Esophagus mucosa (tissue), 1 donor: ENCODE measurements around the gene PATE4. TPM values are rescaled to one million over a fixed set of nuclear protein-coding genes. Genes with fewer than 3 reads are reported as not detected.
"Not testable (repeated sequence)": the region's sequence is repeated elsewhere in the genome, so short reads cannot be mapped to it uniquely, and the experiment has no call there.

Source experiments
- ATAC-seq: fragments of 200-7000 bp; cut with Tn5 transposase; one replicate; pipeline ENCODE4 v1.9.1; 2020
- total RNA-seq: library from RNA; stranded (reverse); gene quantifications from one replicate; pipeline ENCODE4 v1.2.4, GENCODE V29; 2023
- donor health status: DM: yes; HTN: yes; CAD: no.

The PATE4 gene
- not detected for total RNA-seq

- no peak for ATAC-seq
Measured at GRCh38 chr11:125833016-125833415, at the start of gene PATE4. Gene PATE4, plus strand, starts transcription at chr11:125833316. Its CDS starts 44 bp downstream, at chr11:125833360.

GRCh38 chr11:125784678-125785077 lies 48.4 kb upstream of the PATE4 start:
- ATAC-seq, result no peak

- ATAC-seq, result no peak
Measured at GRCh38 chr11:125787827-125788226, 45.3 kb upstream of the PATE4 start, which contains the start of gene PATE3. Gene PATE3, plus strand, starts transcription at chr11:125788127. Its CDS starts 25 bp downstream, at chr11:125788152.

DNA sequence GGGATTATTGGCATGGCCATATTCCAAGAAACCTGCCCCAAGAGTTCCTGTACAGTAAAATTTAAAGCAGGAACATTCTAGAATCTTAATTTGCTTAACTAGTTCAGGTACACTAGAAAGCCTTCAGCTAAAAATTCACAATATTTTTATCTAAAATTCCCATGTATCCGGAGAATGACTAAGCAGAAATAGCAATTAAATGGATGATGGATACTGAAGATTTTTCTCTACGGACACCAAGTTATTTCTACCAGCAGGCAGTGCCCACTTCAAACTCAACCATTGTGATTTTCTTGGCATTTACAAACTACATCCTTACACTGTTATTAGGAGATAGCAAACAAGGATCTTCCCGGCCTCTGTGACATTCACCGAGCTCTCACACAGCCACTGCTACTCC lies 42.3 kb upstream of the PATE4 start:
- ATAC-seq, result no peak

DNA sequence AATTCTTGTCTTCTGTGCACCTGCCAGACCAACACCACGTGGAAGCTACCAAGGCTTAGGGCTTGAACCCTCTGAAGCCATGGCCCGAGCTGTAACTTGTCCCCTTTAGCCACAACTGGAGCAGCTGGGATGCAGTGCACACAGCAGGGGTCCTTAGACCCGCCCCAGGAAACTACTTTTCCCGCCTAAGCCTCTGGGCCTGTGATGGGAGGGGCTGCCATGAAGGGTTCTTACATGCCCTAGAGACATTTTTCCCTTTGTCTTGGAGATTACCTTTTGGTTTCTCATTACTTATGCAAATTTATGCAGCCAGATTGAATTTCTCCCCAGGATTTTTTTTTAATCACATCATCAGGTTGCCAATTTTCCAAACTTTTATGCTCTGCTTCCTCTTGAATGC lies 35.5 kb upstream of the PATE4 start:
- no peak for ATAC-seq

DNA sequence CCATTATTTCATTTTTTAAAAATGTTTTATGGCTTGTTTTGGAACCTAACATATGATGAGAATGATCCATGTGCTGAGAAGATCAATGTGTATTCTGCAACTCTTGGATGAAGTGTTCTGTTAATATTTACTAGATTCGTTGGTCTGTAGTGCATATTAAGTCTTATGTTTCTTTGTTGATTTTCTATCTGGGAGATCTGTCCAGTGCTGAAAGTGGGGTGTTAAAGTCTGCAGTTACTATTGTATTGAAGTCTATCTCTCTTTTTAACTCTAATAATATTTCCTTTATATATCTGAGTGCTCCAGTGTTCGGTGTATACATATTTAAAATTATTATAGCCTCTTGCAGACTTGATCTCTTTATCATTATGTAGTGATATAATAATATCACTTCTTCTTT lies 33.3 kb upstream of the PATE4 start:
- no peak for ATAC-seq

GRCh38 chr11:125802387-125802786 lies 30.7 kb upstream of the PATE4 start:
- ATAC-seq, result no peak

GRCh38 chr11:125807909-125808308 lies 25.2 kb upstream of the PATE4 start:
- no peak for ATAC-seq

DNA sequence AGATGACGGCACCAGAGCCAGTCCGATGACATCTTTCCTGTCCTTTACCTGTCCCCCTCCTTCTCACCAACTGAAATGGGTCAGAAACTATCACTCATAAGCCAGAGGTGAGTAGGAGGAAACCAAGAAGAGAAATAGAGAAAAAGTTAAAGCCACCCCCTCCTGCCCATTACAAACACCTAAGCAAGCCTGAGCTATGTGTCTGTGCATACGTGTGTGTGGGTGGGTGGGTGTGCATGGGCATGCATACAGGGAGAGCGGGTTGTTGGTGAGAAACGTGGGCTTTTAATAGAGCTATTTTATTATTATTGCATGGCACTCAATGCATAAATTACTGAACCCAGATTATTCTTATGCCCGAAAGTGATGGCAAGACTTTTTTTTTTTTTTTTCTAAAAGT lies 2.6 kb downstream of the PATE4 start:
- ATAC-seq, result no peak

DNA sequence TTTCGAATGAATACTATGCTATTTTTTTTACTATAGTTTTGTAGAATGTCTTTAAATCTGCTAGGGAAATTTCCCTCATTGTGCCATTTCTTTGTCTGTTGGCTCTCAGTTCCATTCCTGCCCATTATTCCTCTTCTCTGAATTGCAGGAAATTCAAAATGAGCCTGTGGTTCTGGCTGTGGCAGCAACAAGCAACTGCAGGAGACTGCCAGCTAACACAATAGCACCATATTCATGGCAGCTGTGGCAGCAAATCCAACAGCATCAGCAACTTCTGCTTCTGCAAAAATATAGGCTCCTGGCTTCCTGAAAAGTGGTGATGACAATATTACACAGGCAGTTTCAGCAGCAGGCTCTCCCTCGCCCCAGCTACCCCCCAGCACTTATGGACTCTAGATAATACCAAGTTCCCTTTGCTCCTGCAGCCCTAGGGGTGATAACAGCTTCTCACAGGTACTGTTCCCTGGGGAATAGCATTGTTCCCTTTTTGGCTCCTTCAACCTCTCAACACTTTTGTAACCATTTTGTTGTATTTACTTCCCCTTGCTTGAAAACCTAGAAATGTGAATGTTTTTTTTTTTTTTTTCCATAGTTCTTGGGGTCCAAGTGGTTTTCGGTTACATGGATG lies 9.3 kb downstream of the PATE4 start:
- ATAC-seq, result no peak

DNA sequence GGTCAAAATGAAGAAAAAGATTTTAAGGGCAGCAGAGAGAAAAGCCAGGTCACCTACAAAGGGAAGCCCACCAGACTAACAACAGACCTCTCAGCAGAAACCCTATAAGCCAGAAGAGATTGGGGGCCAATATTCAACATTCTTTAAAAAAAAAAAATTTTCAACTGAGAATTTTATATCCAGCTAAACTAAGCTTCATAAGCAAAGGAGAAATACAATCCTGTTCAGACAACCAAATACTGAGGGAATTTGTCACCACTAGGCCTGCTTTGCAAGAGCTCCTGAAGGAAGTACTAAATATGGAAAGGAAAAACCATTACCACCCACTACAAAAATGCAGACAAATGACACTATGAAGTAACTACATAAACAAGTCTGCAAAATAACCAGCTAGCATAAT lies 13.1 kb downstream of the PATE4 start:
- no peak for ATAC-seq

GRCh38 chr11:125857670-125858069 lies 24.6 kb downstream of the PATE4 start:
- ATAC-seq, result not testable (repeated sequence)

- ATAC-seq, result not testable (repeated sequence)
Measured at GRCh38 chr11:125862786-125863185, 29.7 kb downstream of the PATE4 start.

- ATAC-seq, result not testable (repeated sequence)
Measured at GRCh38 chr11:125865354-125865753, 32.2 kb downstream of the PATE4 start.

GRCh38 chr11:125869521-125869920 lies 36.4 kb downstream of the PATE4 start:
- ATAC-seq, result no peak

DNA sequence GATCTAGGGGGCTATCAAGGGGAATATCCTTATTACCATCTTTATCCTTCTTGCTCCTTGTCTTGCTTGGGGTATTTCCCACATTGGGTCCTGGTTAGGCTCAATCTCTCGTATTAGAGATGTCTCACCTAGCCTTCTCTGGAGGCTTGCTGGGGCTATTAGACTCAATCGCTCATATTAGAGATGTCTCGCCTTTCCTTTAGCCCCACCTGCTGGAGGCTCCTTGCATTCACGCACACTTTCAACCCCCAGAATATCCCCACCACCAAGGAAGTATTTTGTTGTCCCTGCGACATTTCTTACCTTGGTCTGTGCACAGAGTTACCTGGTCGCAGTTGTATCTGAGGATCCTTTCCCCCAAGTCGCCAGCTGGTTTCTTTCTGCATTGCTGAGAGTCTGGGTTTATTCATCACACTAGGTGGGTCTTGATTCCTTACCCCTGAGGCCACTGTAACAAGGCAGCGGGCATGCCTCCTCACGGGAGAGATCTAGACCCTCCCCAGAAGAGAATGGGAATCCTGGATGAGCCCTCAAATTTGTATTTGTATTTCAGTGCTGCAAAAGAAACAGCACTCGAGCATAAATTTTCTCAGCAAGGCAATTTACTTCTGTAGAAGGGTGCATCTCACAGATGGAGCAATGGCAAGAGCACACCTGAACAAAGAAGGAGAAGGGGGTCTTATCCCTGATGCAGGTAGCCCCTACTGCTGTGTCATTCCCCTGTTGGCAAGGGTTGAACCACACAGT lies 38.4 kb downstream of the PATE4 start:
- no peak for ATAC-seq

DNA sequence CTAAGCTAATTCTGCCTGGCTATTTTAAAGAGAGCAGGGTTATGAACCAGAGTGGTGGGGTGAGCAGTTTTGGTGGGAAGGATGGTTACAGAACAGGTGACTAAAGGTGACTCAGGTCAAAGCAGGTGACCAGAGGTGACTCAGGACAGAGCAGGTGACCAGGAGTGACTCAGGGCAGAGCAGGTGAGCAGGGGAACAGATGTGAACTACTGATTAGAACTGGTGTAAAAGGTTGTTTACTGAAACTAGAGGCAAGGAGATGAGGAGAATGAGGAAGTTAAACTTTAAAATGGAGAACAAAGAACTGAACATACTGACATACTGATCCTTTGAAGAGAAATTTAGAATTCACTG lies 39.0 kb downstream of the PATE4 start:
- ATAC-seq, result no peak

GRCh38 chr11:125873881-125874555 lies 40.9 kb downstream of the PATE4 start:
- ATAC-seq, result no peak

DNA sequence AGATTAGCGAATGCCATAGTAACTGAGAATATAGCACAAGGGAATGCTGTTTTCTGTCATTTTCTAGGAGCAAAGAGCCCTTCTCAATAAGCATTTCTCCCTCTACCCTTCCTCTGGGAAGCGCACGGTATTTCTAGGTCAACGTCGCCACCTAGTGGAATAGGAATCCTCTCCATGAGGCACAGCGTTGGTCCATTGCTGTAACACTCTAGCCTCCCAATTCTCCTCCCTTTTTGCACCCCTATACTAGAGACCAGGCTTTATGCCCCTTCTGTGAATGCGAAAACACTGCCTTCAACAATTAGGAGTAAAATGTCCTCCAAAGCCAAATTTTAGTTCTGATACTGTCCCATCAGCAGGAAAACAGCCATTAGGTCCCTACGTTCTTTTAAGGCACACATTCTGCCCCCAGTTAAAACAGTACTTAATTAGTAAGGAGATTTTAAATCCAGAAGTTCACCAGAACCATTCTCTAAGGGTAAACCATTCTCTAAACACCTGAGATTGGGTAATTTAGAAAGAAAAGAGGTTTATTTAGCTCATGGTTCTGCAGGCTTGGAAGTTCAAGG lies 41.5 kb downstream of the PATE4 start:
- ATAC-seq, result peak; percentile 79

GRCh38 chr11:125881291-125881690 lies 48.2 kb downstream of the PATE4 start:
- ATAC-seq, result no peak

GRCh38 chr11:125883375-125883774 lies 50.3 kb downstream of the PATE4 start:
- ATAC-seq, result no peak

- ATAC-seq, result peak; percentile 62
Measured at GRCh38 chr11:125886997-125887372, 53.9 kb downstream of the PATE4 start.
